ENCODE results near the gene SEMA3F. TPM values are rescaled to one million over a fixed set of nuclear protein-coding genes. Genes with fewer than 3 reads are reported as not detected.

SEMA3F gene
- total and polyA plus RNA-seq, 10 of the 15 experiments (the other 5 are each of a cell fraction or from before 2014, with no cell fraction given), result 0.08 to 0.28 (median 0.12) TPM; not detected in 6

GRCh38 chr3:50204804-50205412 is 49.8 kb downstream of the SEMA3F start, which contains the start of gene SLC38A3 (continued):
- TF ChIP-seq, protein P1, sequence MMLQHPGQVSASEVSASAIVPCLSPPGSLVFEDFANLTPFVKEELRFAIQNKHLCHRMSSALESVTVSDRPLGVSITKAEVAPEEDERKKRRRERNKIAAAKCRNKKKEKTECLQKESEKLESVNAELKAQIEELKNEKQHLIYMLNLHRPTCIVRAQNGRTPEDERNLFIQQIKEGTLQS (IDR thresholded peaks at IDR 0.05; ENCODE audit: borderline replicate concordance, extremely low read depth, low read depth, low read length), result no peak
- TF ChIP-seq SMAD5 (IDR thresholded peaks at IDR 0.05; ENCODE audit: low read depth), result no peak
- TF ChIP-seq PAX5 (IDR thresholded peaks at IDR 0.05; ENCODE audit: borderline replicate concordance, low read depth, low read length), result no peak
- TF ChIP-seq FOXM1 (IDR thresholded peaks at IDR 0.05; ENCODE audit: low read depth, low read length), result no peak

- SMC1A ChIA-PET (ENCODE audit: uncharacterized antibody, unreplicated experiment), result no interaction called here
- DNase-seq (ENCODE audit: low read depth, low spot score), result no peak
- intact Hi-C loops (cut with micrococcal nuclease; ENCODE audit: unreplicated experiment) (no loop called here), in situ Hi-C loops (cut with MboI) (no loop called here)
- RAD21 ChIA-PET (ENCODE audit: unreplicated experiment), result no interaction called here
- CTCF ChIA-PET, result no interaction called here
- BruUV-seq (replicated peaks), result no TSS peak
- H2AFZ ChIP-seq (ENCODE audit: control insufficient read depth, low read depth, low read length), result no peak overlapping the region
- no peaks in the 10 kb centered on the region for H3K36me3 ChIP-seq (ENCODE audit: control insufficient read depth in 2 of 2, insufficient read depth in 2 of 2, low read length in 1 of 2)
- H3K4me3 ChIP-seq, result no peak overlapping the region
- H3K9ac ChIP-seq (ENCODE audit: control insufficient read depth, insufficient read depth, low read length), result no peak overlapping the region
- no peaks in the 10 kb centered on the region for H3K79me2 ChIP-seq (ENCODE audit: control insufficient read depth, insufficient read depth, low read length)
- peaks cover 18 to 24% of the 10 kb centered on the region in 2 experiments for H3K27me3 ChIP-seq (replicated peaks in 1 of 2; ENCODE audit: control insufficient read depth in 2 of 2, insufficient read depth in 2 of 2, low read length in 1 of 2)
- H3K9me3 ChIP-seq (replicated peaks; ENCODE audit: control insufficient read depth, insufficient read depth, low read length), result no peaks in the 10 kb centered on the region
- WGBS (ENCODE audit: insufficient coverage, insufficient replicate concordance, low lambda C conversion rate, missing lambda C conversion rate), result 15% methylated on average over 67 of the region's 67 CpGs
- POLR2A ChIA-PET, result no interaction called here
- H3K4me1 ChIP-seq (ENCODE audit: control insufficient read depth, insufficient read depth, low read length), result no peaks in the 10 kb centered on the region
- no peak for FAIRE-seq
- no peaks in the 10 kb centered on the region for H4K20me1 ChIP-seq (ENCODE audit: control insufficient read depth, insufficient read depth)
- no peak overlapping the region for H3K4me2 ChIP-seq (ENCODE audit: control insufficient read depth, insufficient read depth)
- H3K27ac ChIP-seq (ENCODE audit: control insufficient read depth, insufficient read depth), result no peak overlapping the region
- TF ChIP-seq EZH2 (IDR thresholded peaks at IDR 0.05; ENCODE audit: borderline replicate concordance, control insufficient read depth, low read depth, low read length), result 0 out of 2 replicates have a peak, but pooled peaks have one; percentile 44
- peak; percentile 51 for TF ChIP-seq SUZ12 (IDR thresholded peaks at IDR 0.05; ENCODE audit: unreplicated experiment)
- TF ChIP-seq EP300 (IDR thresholded peaks at IDR 0.05; ENCODE audit: borderline replicate concordance in 1 of 2, control insufficient read depth in 1 of 2, low read depth in 2 of 2, low read length in 2 of 2), result no peak
- peak; percentile 58 for ATAC-seq
Measured at GRCh38 chr3:50205413-50206276, 50.5 kb downstream of the SEMA3F start.
